AG04449 (cell line): ENCODE results near the gene WNK2.
"Not testable (repeated sequence)": the region's sequence is repeated elsewhere in the genome, so short reads cannot be mapped to it uniquely, and the experiment has no call there.

ENCODE experiments used
- CTCF ChIA-PET: fragments of 350-600 bp; formaldehyde crosslinking; extraction: SDS; loops from one replicate; lab custom pipeline; 2021; ENCODE audit warnings: antibody characterized with exemption; lab: Yijun Ruan, JAX
- POLR2A ChIA-PET: fragments of 400-600, 350-600 bp; formaldehyde crosslinking; extraction: SDS; loops from one replicate; lab custom pipeline; 2020; ENCODE audit warnings: antibody characterized with exemption, inconsistent platforms; lab: Yijun Ruan, JAX
- DNase-seq: peaks from one replicate; pipeline ENCODE4 v3.0.0-alpha.2; 2010; ENCODE audit warnings: low read depth, low spot score
- H3K4me3 ChIP-seq: 2 replicates; pipeline ENCODE4 v1.5.1; 2011; ENCODE audit warnings: low read depth, mild to moderate bottlenecking, control low read depth, low read length
- CTCF ChIP-seq: IDR thresholded peaks from one replicate; pipeline ENCODE4 v1.5.1; 2011; ENCODE audit warnings: mild to moderate bottlenecking, moderate library complexity, low read length, control low read depth, inconsistent platforms; ENCODE audit not compliant: insufficient read depth; ENCODE audit errors: missing control alignments

The WNK2 gene

GRCh38 chr9:93319301-93319991 is 135.5 kb downstream of the WNK2 start:
- no peak for DNase-seq
- H3K4me3 ChIP-seq, result no peak overlapping the region
- TF ChIP-seq CTCF, result no peak
- CTCF ChIA-PET, result no interaction called here
- POLR2A ChIA-PET, result no interaction called here

GRCh38 chr9:93319992-93320500 is 136.1 kb downstream of the WNK2 start:
- POLR2A ChIA-PET, result no interaction called here
- CTCF ChIA-PET, result no interaction called here
- no peak for DNase-seq
- no peak for TF ChIP-seq CTCF
- H3K4me3 ChIP-seq, result no peak overlapping the region

GRCh38 chr9:93320591-93321219 is 136.8 kb downstream of the WNK2 start:
- POLR2A ChIA-PET, result no interaction called here
- no peak for TF ChIP-seq CTCF
- DNase-seq, result no peak
- no peak overlapping the region for H3K4me3 ChIP-seq
- CTCF ChIA-PET, result no interaction called here

- no peak for TF ChIP-seq CTCF
- no peak overlapping the region for H3K4me3 ChIP-seq
- ChIA-PET POLR2A (no interaction called here), CTCF (no interaction called here)
- no peak for DNase-seq
These were observed 137.3 kb downstream of the WNK2 start for GRCh38 chr9:93321220-93321610.

- CTCF ChIA-PET, DNase-seq, POLR2A ChIA-PET, H3K4me3 ChIP-seq: not testable (repeated sequence)
These were observed 139.6 kb downstream of the WNK2 start for GRCh38 chr9:93323446-93323954.

- CTCF ChIA-PET, result no interaction called here
- TF ChIP-seq CTCF, result no peak
- POLR2A ChIA-PET, result no interaction called here
- no peak for DNase-seq
- no peak overlapping the region for H3K4me3 ChIP-seq
These were observed 140.4 kb downstream of the WNK2 start for GRCh38 chr9:93324191-93324834.
